GM12801 (cell line): ENCODE results near the gene PRSS50.

Experiments
- CTCF ChIP-seq: IDR thresholded peaks from one replicate; pipeline ENCODE4 v1.5.1; 2011; ENCODE audit warnings: control low read depth; ENCODE audit not compliant: insufficient read length; ENCODE audit errors: extremely low read depth

The PRSS50 gene

GRCh38 chr3:46709721-46710120 lies 7.9 kb downstream of the PRSS50 start:
- TF ChIP-seq CTCF: no peak

GRCh38 chr3:46709157-46709654 lies 8.5 kb downstream of the PRSS50 start:
- TF ChIP-seq CTCF: no peak

- no peak for TF ChIP-seq CTCF
Observed at GRCh38 chr3:46708401-46709156, 9.1 kb downstream of the PRSS50 start.

GRCh38 chr3:46707601-46708011 lies 10.1 kb downstream of the PRSS50 start:
- no peak for TF ChIP-seq CTCF

GRCh38 chr3:46706771-46707582 lies 10.7 kb downstream of the PRSS50 start:
- no peak for TF ChIP-seq CTCF

GRCh38 chr3:46705751-46706552 lies 11.7 kb downstream of the PRSS50 start:
- no peak for TF ChIP-seq CTCF
